Transverse colon (tissue), 3 donors: ENCODE results near the gene RAD51C.

Experiments
- EP300 ChIP-seq: sonication (generic); formaldehyde crosslinking; IDR thresholded peaks from one replicate; pipeline ENCODE4 v1.6.1; 2017; ENCODE audit warnings: antibody characterized with exemption, low read depth
- POLR2AphosphoS5 ChIP-seq, 3 donors: sonication (generic); formaldehyde crosslinking; IDR thresholded peaks; one replicate each; pipeline ENCODE4 v1.6.1; 2016; ENCODE audit warnings: antibody characterized with exemption in 3 of 3

DNA sequence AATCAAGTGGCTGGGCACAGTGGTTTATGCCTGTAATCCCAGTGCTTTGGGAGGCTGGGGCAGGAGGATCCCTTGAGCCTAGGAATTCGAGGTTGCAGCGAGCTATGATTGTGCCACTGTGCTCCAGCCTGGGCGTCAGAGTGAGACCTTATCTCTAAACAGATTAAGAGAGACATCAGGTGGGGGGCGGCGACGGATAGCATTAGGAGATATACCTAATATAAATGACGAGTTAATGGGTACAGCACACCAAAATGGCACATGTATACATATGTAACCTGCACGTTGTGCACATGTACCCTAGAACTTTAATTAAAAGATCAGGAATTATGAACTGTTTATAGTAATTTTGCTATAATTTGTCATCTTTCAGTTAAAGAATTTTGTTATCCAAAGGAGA lies 10.3 kb downstream of the RAD51C start:
- TF ChIP-seq POLR2AphosphoS5 (IDR thresholded peaks at IDR 0.05) (no peak), EP300 (no peak)
